GM12874 (cell line): ENCODE results near the gene NCOA3.

ENCODE experiments used
- CTCF ChIP-seq: IDR thresholded peaks from 2 replicates; pipeline ENCODE4 v1.5.1; 2011; ENCODE audit warnings: low read depth, mild to moderate bottlenecking, control low read depth, low read length, moderate library complexity; ENCODE audit not compliant: insufficient read depth

NCOA3 gene

DNA sequence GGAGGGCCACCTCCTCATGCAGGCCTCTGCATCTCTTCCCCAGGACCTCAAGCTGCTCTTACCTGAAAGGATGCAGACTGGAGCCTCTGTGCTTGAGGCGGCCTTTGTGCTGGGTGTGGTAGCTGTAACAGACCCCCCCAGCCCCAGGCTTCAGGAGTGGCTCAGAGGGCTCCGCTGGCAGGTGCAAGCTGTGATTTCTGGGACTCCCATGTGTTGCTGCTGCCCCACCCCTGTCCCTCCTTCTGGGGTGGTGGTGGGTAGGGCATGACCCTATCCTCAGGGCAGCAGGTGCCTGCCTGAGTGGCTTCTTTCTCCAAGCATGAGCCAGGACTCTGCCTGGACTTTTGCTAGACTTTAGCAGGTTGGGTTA, 162.4 kb downstream of the NCOA3 start:
- TF ChIP-seq CTCF = no peak

DNA sequence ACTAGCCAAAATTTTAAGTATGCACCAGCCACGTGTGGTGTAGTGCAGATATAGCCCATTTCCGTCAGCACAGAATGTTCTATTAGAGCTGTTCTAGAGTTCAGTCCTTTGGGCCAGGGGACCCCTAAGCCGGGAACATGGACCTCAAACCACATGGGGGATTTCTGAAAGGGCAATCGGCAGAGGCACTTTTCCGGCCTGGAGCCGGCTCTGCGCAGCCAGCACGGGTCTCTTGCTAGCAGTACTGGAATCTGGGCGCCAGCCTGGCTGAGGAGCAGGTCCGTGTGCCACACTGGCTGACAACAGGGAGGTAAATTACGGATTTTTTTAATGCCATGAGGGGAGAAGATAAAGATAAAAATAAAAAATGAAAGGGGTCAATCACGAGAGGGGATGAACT, 163.1 kb downstream of the NCOA3 start:
- no peak for TF ChIP-seq CTCF

GRCh38 chr20:47665221-47665991, 163.7 kb downstream of the NCOA3 start:
- no peak for TF ChIP-seq CTCF

GRCh38 chr20:47666304-47666703, 164.6 kb downstream of the NCOA3 start:
- TF ChIP-seq CTCF = no peak

DNA sequence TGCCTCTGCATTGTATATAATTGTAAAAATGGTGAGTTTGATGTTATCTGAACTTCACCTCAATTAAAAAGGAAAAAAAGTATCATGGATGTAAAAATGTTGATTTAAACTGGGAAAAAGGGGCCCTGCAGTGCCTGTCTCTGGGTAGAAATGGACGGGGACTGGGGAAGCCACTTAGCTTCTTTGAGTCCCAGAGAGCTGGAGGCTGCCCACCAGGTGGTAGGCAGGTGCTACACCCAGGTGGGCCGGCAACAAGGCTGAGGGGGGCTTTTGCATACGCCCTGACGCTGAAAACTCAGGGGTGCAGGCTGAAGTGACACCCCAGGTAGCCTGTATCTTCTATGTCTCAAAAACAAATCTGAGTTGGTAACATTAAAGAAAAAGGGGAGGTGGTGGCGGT, 165.4 kb downstream of the NCOA3 start:
- TF ChIP-seq CTCF = no peak

- no peak for TF ChIP-seq CTCF
Observed at GRCh38 chr20:47667531-47668312, 166.0 kb downstream of the NCOA3 start.

GRCh38 chr20:47668313-47669151, 166.8 kb downstream of the NCOA3 start:
- TF ChIP-seq CTCF = no peak
